HCT116 (cell line): ENCODE measurements around the gene ATP1B3.

Experiments used
- CBX3 ChIP-seq: IDR thresholded peaks from 2 replicates; pipeline ENCODE4 v1.6.1; 2012; ENCODE audit warnings: low read depth
- CTCF ChIP-seq, 3 experiments: fragments of 200-600 bp in 1 of 3; sonication (generic) in 1 of 3; IDR thresholded peaks in 2 of 3; conservative IDR thresholded peaks in 1 of 3; 2 replicates each; pipeline ENCODE4 v1.5.1; 2012 to 2017; ENCODE audit warnings: low read depth in 2 of 3, low read length in 2 of 3, antibody characterized with exemption in 1 of 3, borderline replicate concordance in 1 of 3, control low read depth in 1 of 3, mild to moderate bottlenecking in 1 of 3, mixed read lengths in 1 of 3, mixed run types in 1 of 3, moderate library complexity in 1 of 3; ENCODE audit not compliant: insufficient read depth in 1 of 3
- EGR1 ChIP-seq: IDR thresholded peaks from 2 replicates; pipeline ENCODE4 v1.6.1; 2012; ENCODE audit warnings: low read depth
- FOSL1 ChIP-seq: IDR thresholded peaks from 2 replicates; pipeline ENCODE4 v1.6.1; 2012; ENCODE audit warnings: low read depth
- JUND ChIP-seq: IDR thresholded peaks from 2 replicates; pipeline ENCODE4 v1.6.1; 2012
- POLR2A ChIP-seq: IDR thresholded peaks from 2 replicates; pipeline ENCODE4 v1.7.0; 2011; ENCODE audit warnings: borderline replicate concordance; ENCODE audit not compliant: insufficient read depth, insufficient read length; ENCODE audit errors: extremely low read depth
- RAD21 ChIP-seq: IDR thresholded peaks from 2 replicates; pipeline ENCODE4 v1.6.1; 2012; ENCODE audit warnings: low read depth, mild to moderate bottlenecking
- REST ChIP-seq: IDR thresholded peaks from 2 replicates; pipeline ENCODE4 v1.6.1; 2012; ENCODE audit warnings: low read depth
- SP1 ChIP-seq: IDR thresholded peaks from 2 replicates; pipeline ENCODE4 v1.6.1; 2012; ENCODE audit warnings: low read depth
- SRF ChIP-seq: IDR thresholded peaks from 2 replicates; pipeline ENCODE4 v1.6.1; 2012; ENCODE audit warnings: low read depth
- TCF7L2 ChIP-seq: IDR thresholded peaks from 2 replicates; pipeline ENCODE4 v1.7.0; 2011; ENCODE audit warnings: borderline replicate concordance, inconsistent platforms; ENCODE audit not compliant: insufficient read depth, insufficient read length; ENCODE audit errors: extremely low read depth
- YY1 ChIP-seq: IDR thresholded peaks from 2 replicates; pipeline ENCODE4 v1.6.1; 2011; ENCODE audit warnings: low read length, low read depth, moderate library complexity, mild to moderate bottlenecking; ENCODE audit not compliant: insufficient replicate concordance; ENCODE audit errors: extremely low read depth

DNA sequence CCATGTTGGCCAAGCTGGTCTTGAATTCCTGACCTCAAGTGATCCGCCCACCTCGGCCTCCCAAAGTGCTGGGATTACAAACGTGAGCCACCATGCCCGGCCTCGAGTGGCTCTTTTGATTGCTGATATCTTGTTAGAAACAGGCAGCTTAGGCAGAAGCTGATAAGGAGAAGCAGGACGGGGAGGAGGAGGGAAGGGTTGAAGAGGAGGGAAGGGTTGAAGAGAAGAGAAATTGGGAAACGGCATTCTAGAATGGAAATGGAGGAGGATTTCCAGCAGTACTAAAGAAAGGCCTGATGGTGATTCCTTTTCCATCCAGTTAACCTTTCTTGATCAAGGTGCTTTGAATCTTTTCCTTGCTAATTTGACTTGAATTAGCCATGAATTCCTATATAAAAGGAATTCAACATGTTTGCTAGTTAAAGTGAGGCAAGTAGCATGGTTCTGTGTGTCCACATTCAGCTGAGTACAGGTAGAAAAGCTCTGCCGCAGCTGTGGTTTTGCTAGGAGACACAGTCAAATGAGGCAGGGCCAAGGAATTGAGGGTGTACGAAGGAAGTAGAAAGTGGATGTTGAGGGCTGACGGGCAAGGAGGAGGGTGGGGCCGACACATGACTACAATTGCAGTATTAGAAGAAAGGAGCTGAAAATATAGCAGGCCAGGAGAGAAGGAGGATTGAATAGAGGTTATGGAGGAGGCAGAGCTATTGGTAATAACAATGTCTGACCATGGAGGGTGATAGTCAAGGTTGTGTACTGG lies 27.2 kb upstream of the ATP1B3 start:
- TF ChIP-seq REST = no peak
- no peak for TF ChIP-seq CTCF (IDR thresholded peaks at IDR 0.05 in 2 of 3, conservative IDR thresholded peaks at IDR 0.05 in 1 of 3; ENCODE audit: borderline replicate concordance in 1 of 3, insufficient read depth in 1 of 3, low read depth in 2 of 3, low read length in 2 of 3)
- no peak for TF ChIP-seq JUND
- no peak for TF ChIP-seq CBX3
- no peak for TF ChIP-seq TCF7L2
- no peak for TF ChIP-seq POLR2A
- TF ChIP-seq FOSL1 = no peak
- TF ChIP-seq SRF = no peak
- TF ChIP-seq YY1 = no peak
- TF ChIP-seq SP1 = no peak
- no peak for TF ChIP-seq RAD21
- no peak for TF ChIP-seq EGR1
